ENCODE data around the gene CKB.

The CKB gene

GRCh38 chr14:103537175-103537990 is 14.8 kb upstream of the CKB start:
- no peak for FAIRE-seq

- no peak for FAIRE-seq
Observed at GRCh38 chr14:103536693-103537092, 14.1 kb upstream of the CKB start.

- FAIRE-seq, result no peak
Observed at GRCh38 chr14:103535891-103536565, 13.4 kb upstream of the CKB start.

- FAIRE-seq, result no peak
Observed at GRCh38 chr14:103535081-103535890, 12.7 kb upstream of the CKB start.

- FAIRE-seq, result no peak
Observed at GRCh38 chr14:103534576-103535061, 12.0 kb upstream of the CKB start.

GRCh38 chr14:103533999-103534575 is 11.5 kb upstream of the CKB start:
- FAIRE-seq, result no peak

- FAIRE-seq, result no peak
Observed at GRCh38 chr14:103533137-103533998, 10.7 kb upstream of the CKB start.

- FAIRE-seq, result no peak
Observed at GRCh38 chr14:103532216-103533136, 9.8 kb upstream of the CKB start.

- no peak for FAIRE-seq
Observed at GRCh38 chr14:103531421-103532215, 9.0 kb upstream of the CKB start.

- no peak for FAIRE-seq
Observed at GRCh38 chr14:103530831-103531230, 8.2 kb upstream of the CKB start.

- FAIRE-seq, result no peak
Observed at GRCh38 chr14:103530390-103530789, 7.8 kb upstream of the CKB start.

GRCh38 chr14:103529383-103530365 is 7.0 kb upstream of the CKB start:
- FAIRE-seq, result no peak

GRCh38 chr14:103528587-103529382 is 6.2 kb upstream of the CKB start, which contains the start of gene TRMT61A:
Gene TRMT61A, plus strand, starts transcription at chr14:103529196. Its CDS starts 783 bp downstream, at chr14:103529979.
- FAIRE-seq, result no peak

GRCh38 chr14:103528146-103528586 is 5.5 kb upstream of the CKB start:
- FAIRE-seq, result no peak

GRCh38 chr14:103527408-103528145 is 4.9 kb upstream of the CKB start:
- FAIRE-seq, result no peak

- FAIRE-seq, result no peak
Observed at GRCh38 chr14:103526914-103527248, 4.3 kb upstream of the CKB start.
